Measurements from ENCODE around the gene SDC4. TPM values are rescaled to one million over a fixed set of nuclear protein-coding genes. Genes with fewer than 3 reads are reported as not detected.

Gene SDC4
- total RNA-seq, 4 donors from 2014 or later: 7.9 to 77.9 (median 48.4) TPM

DNA sequence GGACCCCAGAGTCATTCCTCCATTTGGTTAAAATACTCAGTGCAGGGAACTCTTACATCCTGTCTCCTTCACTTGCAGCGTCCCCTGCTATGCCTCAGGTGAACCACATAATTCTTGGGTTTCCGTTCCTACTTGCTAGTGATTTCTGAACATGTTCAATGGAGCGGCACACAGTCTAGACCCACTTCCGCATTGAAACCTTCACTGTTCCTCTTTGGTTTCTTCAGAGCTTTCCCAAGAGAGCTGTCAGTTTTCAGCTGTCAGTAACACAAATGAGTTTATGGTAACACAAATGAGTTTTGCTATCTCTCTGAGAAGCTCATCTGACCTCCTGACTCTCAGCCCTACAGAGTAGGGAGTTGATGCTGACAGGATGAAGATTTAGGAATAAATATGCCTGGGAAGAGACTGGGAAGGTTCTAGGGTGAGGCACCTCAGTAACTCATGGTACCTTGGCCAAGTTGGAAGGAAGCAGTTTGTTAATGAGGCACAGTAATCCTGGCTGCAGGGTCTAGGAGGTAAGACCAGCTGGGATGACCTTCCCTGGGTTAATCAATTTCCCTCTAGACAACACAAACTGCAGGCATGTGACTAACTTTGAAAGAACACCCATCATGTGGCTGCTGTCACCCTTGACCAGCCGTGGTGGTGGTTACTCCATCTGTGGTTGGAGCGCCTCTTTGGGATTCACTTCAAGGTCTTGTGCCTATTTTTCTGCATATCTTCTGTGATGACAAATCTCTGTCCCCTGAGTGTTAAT is 20.2 kb upstream of the SDC4 start:
- intact Hi-C loops (cut with DNase I; ENCODE audit: low total_unique reads): no loop called here
- peaks cover 0 to 5% of the 10 kb centered on the region in 2 donors for H3K4me1 ChIP-seq
- no peak overlapping the region for H3K4me3 ChIP-seq
- no peak overlapping the region for H3K27ac ChIP-seq
- TF ChIP-seq CTCF (IDR thresholded peaks at IDR 0.05) (no peak), POLR2A (IDR thresholded peaks at IDR 0.05) (no peak)
- H3K9me3 ChIP-seq: no peaks in the 10 kb centered on the region
- no peaks in the 10 kb centered on the region for H3K36me3 ChIP-seq
- no peak for DNase-seq
- H3K27me3 ChIP-seq: no peaks in the 10 kb centered on the region

DNA sequence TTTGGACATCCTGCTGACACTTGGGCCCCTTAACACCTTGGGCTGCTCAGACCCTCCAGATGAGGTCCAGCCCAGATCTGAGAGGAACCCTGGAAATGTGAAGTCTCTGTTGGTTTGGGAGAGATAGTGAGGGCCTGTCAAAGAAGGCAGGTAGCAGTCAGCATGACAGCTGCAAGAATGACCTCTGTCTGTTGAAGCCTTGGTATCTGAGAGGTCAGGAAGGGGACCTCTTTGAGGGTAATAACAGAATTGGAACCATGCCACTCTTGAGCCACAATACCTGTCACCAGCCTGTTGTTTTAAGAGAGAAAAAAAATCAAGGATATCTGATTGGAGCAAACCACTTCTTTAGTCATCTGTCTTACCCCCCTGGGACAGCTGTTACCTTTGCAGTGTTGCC is 18.9 kb upstream of the SDC4 start:
- TF ChIP-seq CTCF (IDR thresholded peaks at IDR 0.05) (no peak), POLR2A (IDR thresholded peaks at IDR 0.05) (no peak)
- intact Hi-C loops (cut with DNase I; ENCODE audit: low total_unique reads): no loop called here
- DNase-seq: no peak
- no peak overlapping the region for H3K27ac ChIP-seq
- peaks cover 0 to 5% of the 10 kb centered on the region in 2 donors for H3K4me1 ChIP-seq
- H3K27me3 ChIP-seq: no peaks in the 10 kb centered on the region
- no peaks in the 10 kb centered on the region for H3K9me3 ChIP-seq
- H3K4me3 ChIP-seq: no peak overlapping the region
- no peaks in the 10 kb centered on the region for H3K36me3 ChIP-seq

- intact Hi-C loops (cut with DNase I; ENCODE audit: low total_unique reads): no loop called here
- H3K27me3 ChIP-seq: no peaks in the 10 kb centered on the region
- H3K9me3 ChIP-seq: no peaks in the 10 kb centered on the region
- TF ChIP-seq POLR2A (IDR thresholded peaks at IDR 0.05): no peak
- TF ChIP-seq CTCF (IDR thresholded peaks at IDR 0.05): no peak
- H3K4me1 ChIP-seq: peaks cover 0 to 5% of the 10 kb centered on the region in 2 donors
- H3K36me3 ChIP-seq: no peaks in the 10 kb centered on the region
- no peak overlapping the region for H3K4me3 ChIP-seq
- DNase-seq: no peak
- H3K27ac ChIP-seq: no peak overlapping the region
These were observed 18.4 kb upstream of the SDC4 start for GRCh38 chr20:45366631-45367030.

DNA sequence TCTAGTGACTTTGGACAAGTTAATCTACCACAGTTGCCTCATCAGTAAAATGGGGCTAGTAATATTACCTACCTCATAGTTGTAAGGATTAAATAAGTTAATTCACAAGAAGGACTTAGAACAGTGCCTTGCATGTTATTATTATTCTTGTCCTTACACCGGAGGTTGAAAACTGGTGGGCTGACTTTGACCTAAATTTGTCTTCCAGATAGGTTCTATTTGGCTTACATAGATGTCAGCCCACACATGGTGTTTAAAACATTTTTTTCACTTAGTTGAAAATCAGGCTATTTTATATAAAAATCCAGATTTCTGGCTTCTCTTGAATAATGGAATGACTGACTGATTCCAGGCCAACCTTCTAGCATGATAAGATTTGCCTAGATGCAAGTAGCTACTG is 18.0 kb upstream of the SDC4 start:
- no peak overlapping the region for H3K4me3 ChIP-seq
- H3K4me1 ChIP-seq: peaks cover 0 to 5% of the 10 kb centered on the region in 2 donors
- H3K27ac ChIP-seq: no peak overlapping the region
- no peaks in the 10 kb centered on the region for H3K36me3 ChIP-seq
- DNase-seq: no peak
- intact Hi-C loops (cut with DNase I; ENCODE audit: low total_unique reads): no loop called here
- no peaks in the 10 kb centered on the region for H3K9me3 ChIP-seq
- H3K27me3 ChIP-seq: no peaks in the 10 kb centered on the region
- TF ChIP-seq CTCF (IDR thresholded peaks at IDR 0.05) (no peak), POLR2A (IDR thresholded peaks at IDR 0.05) (no peak)

GRCh38 chr20:45365444-45365970 is 17.3 kb upstream of the SDC4 start:
- intact Hi-C loops (cut with DNase I; ENCODE audit: low total_unique reads): no loop called here
- no peaks in the 10 kb centered on the region for H3K9me3 ChIP-seq
- H3K4me1 ChIP-seq: peaks cover 0 to 5% of the 10 kb centered on the region in 2 donors
- TF ChIP-seq CTCF (IDR thresholded peaks at IDR 0.05): no peak
- no peak for TF ChIP-seq POLR2A (IDR thresholded peaks at IDR 0.05)
- no peaks in the 10 kb centered on the region for H3K27me3 ChIP-seq
- no peak overlapping the region for H3K27ac ChIP-seq
- no peak overlapping the region for H3K4me3 ChIP-seq
- no peak for DNase-seq
- H3K36me3 ChIP-seq: no peaks in the 10 kb centered on the region

Measured in uterus (tissue), 4 donors.